ENCODE data around the gene KPNA4. TPM values are rescaled to one million over a fixed set of nuclear protein-coding genes. Genes with fewer than 3 reads are reported as not detected.
"Not testable (repeated sequence)": the region's sequence is repeated elsewhere in the genome, so short reads cannot be mapped to it uniquely, and the experiment has no call there.

KPNA4 gene
- total RNA-seq, 2 donors from 2014 or later: 41.6 to 60.6 TPM

- H3K36me3 ChIP-seq: no peaks in the 10 kb centered on the region
- TF ChIP-seq CTCF (IDR thresholded peaks at IDR 0.05): no peak
- H3K4me1 ChIP-seq: no peaks in the 10 kb centered on the region
- no peaks in the 10 kb centered on the region for H3K9me3 ChIP-seq
- no peak overlapping the region for H3K4me3 ChIP-seq
- no peak for DNase-seq
- no peaks in the 10 kb centered on the region for H3K27me3 ChIP-seq
- intact Hi-C loops (cut with DNase I): no loop called here
- no peak overlapping the region for H3K9ac ChIP-seq (ENCODE audit: low read depth in 2 of 2, low read length in 2 of 2)
- no peak overlapping the region for H3K27ac ChIP-seq
These were observed 12.3 kb upstream of the KPNA4 start for GRCh38 chr3:160577556-160578195.

GRCh38 chr3:160577093-160577492, 11.7 kb upstream of the KPNA4 start:
- H3K4me1 ChIP-seq: no peaks in the 10 kb centered on the region

GRCh38 chr3:160576621-160577020, 11.2 kb upstream of the KPNA4 start:
- no peaks in the 10 kb centered on the region for H3K9me3 ChIP-seq
- no peaks in the 10 kb centered on the region for H3K4me1 ChIP-seq
- no peaks in the 10 kb centered on the region for H3K27me3 ChIP-seq
- no peaks in the 10 kb centered on the region for H3K36me3 ChIP-seq
- intact Hi-C loops (cut with DNase I): no loop called here
- no peak for DNase-seq
- no peak overlapping the region for H3K4me3 ChIP-seq
- no peak overlapping the region for H3K27ac ChIP-seq
- no peak for TF ChIP-seq CTCF (IDR thresholded peaks at IDR 0.05)
- H3K9ac ChIP-seq (ENCODE audit: low read depth in 2 of 2, low read length in 2 of 2): no peak overlapping the region

More at GRCh38 chr3:160577093-160577492, 11.7 kb upstream of the KPNA4 start:
- H3K27ac ChIP-seq: no peak overlapping the region
- intact Hi-C loops (cut with DNase I): no loop called here
- no peak for TF ChIP-seq CTCF (IDR thresholded peaks at IDR 0.05)
- H3K9ac ChIP-seq (ENCODE audit: low read depth in 2 of 2, low read length in 2 of 2): no peak overlapping the region
- H3K27me3 ChIP-seq: no peaks in the 10 kb centered on the region
- no peak overlapping the region for H3K4me3 ChIP-seq
- H3K36me3 ChIP-seq: no peaks in the 10 kb centered on the region
- no peaks in the 10 kb centered on the region for H3K9me3 ChIP-seq
- DNase-seq: no peak

- no peak overlapping the region for H3K4me3 ChIP-seq
- no peak for TF ChIP-seq CTCF (IDR thresholded peaks at IDR 0.05)
- no peaks in the 10 kb centered on the region for H3K36me3 ChIP-seq
- H3K27ac ChIP-seq: no peak overlapping the region
- H3K9me3 ChIP-seq: no peaks in the 10 kb centered on the region
- no peak for DNase-seq
- no peak overlapping the region for H3K9ac ChIP-seq (ENCODE audit: low read depth in 2 of 2, low read length in 2 of 2)
- H3K27me3 ChIP-seq: no peaks in the 10 kb centered on the region
- intact Hi-C loops (cut with DNase I): no loop called here
- no peaks in the 10 kb centered on the region for H3K4me1 ChIP-seq
These were observed 10.2 kb upstream of the KPNA4 start for GRCh38 chr3:160575589-160575988.

GRCh38 chr3:160574636-160575035, 9.3 kb upstream of the KPNA4 start:
- DNase-seq: no peak
- H3K9me3 ChIP-seq: no peaks in the 10 kb centered on the region
- no peak overlapping the region for H3K9ac ChIP-seq (ENCODE audit: low read depth in 2 of 2, low read length in 2 of 2)
- H3K27me3 ChIP-seq: no peaks in the 10 kb centered on the region
- intact Hi-C loops (cut with DNase I): no loop called here
- H3K4me1 ChIP-seq: no peaks in the 10 kb centered on the region
- H3K4me3 ChIP-seq: no peak overlapping the region
- H3K36me3 ChIP-seq: no peaks in the 10 kb centered on the region
- TF ChIP-seq CTCF (IDR thresholded peaks at IDR 0.05): no peak
- no peak overlapping the region for H3K27ac ChIP-seq

- H3K27ac ChIP-seq; DNase-seq; H3K36me3 ChIP-seq; H3K9ac ChIP-seq (ENCODE audit: low read depth in 2 of 2, low read length in 2 of 2); H3K9me3 ChIP-seq; H3K4me3 ChIP-seq; H3K27me3 ChIP-seq; intact Hi-C loops (cut with DNase I); H3K4me1 ChIP-seq: not testable (repeated sequence)
These were observed 8.7 kb upstream of the KPNA4 start for GRCh38 chr3:160573955-160574525.
